Activated CD8-positive, alpha-beta memory T cell treated with anti-CD3 and anti-CD28 coated beads, Interleukin-2, amount 50 U/mL, for 24 hours (primary cell): Measurements from ENCODE around the gene PTPRN.
"Not testable (repeated sequence)": the region's sequence is repeated elsewhere in the genome, so short reads cannot be mapped to it uniquely, and the experiment has no call there.

ENCODE experiments used
- DNase-seq: peaks from one replicate; pipeline ENCODE4 v3.0.0-alpha.2; 2020; ENCODE audit errors: extremely low read depth

Gene PTPRN

GRCh38 chr2:219270055-219270372 is 39.2 kb downstream of the PTPRN start:
- no peak for DNase-seq

- DNase-seq = no peak
These were observed 39.7 kb downstream of the PTPRN start for GRCh38 chr2:219269362-219270054.

- DNase-seq = no peak
These were observed 40.9 kb downstream of the PTPRN start for GRCh38 chr2:219268294-219268693.

- DNase-seq = no peak
These were observed 42.3 kb downstream of the PTPRN start for GRCh38 chr2:219266886-219267285.

- no peak for DNase-seq
These were observed 43.0 kb downstream of the PTPRN start for GRCh38 chr2:219266232-219266631.

GRCh38 chr2:219261024-219261855 is 48.0 kb downstream of the PTPRN start:
- no peak for DNase-seq

- not testable (repeated sequence) for DNase-seq
These were observed 50.3 kb downstream of the PTPRN start for GRCh38 chr2:219258942-219259341.

GRCh38 chr2:219254590-219255201 is 54.5 kb downstream of the PTPRN start:
- no peak for DNase-seq

- DNase-seq = peak; percentile 68
These were observed 55.2 kb downstream of the PTPRN start, which contains the start of gene TUBA4A for GRCh38 chr2:219253753-219254589. Gene TUBA4A, minus strand, starts transcription at chr2:219253918. Its CDS starts 60 bp downstream, at chr2:219253858.

- DNase-seq = no peak
These were observed 56.1 kb downstream of the PTPRN start, which contains the start of gene TUBA4B for GRCh38 chr2:219252900-219253752. Gene TUBA4B, plus strand, starts transcription at chr2:219253243. Its CDS starts 165 bp downstream, at chr2:219253408.

GRCh38 chr2:219252570-219252899 is 56.7 kb downstream of the PTPRN start:
- no peak for DNase-seq

GRCh38 chr2:219252084-219252483 is 57.1 kb downstream of the PTPRN start:
- no peak for DNase-seq

GRCh38 chr2:219251656-219252055 is 57.5 kb downstream of the PTPRN start:
- DNase-seq = no peak

- DNase-seq = no peak
These were observed 59.0 kb downstream of the PTPRN start for GRCh38 chr2:219250049-219250781.

GRCh38 chr2:219249203-219249980 is 59.8 kb downstream of the PTPRN start:
- DNase-seq = no peak

GRCh38 chr2:219248845-219249202 is 60.4 kb downstream of the PTPRN start:
- DNase-seq = no peak

- DNase-seq = no peak
These were observed 61.2 kb downstream of the PTPRN start for GRCh38 chr2:219247678-219248642.

GRCh38 chr2:219246559-219246958 is 62.6 kb downstream of the PTPRN start:
- no peak for DNase-seq
